ENCODE measurements around the gene SYNPO2L.
"Not testable (repeated sequence)": the region's sequence is repeated elsewhere in the genome, so short reads cannot be mapped to it uniquely, and the experiment has no call there.

Gene SYNPO2L

DNA sequence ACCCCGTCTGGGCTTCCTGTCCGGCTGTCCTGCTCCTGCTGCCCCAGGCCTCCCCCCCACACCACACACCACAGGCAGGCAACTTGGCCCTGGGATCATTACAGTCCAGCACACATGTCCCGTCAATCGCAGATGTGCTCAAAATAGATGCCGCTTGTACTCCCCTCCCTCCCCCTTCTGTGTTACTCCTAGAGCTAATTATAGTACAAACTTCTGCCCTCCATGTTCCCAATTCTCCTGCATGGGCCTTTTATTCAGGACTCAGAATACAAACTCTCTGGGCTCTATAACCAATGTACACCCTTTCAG, at the start of gene SYNPO2L:
Gene SYNPO2L, minus strand, starts transcription at position 40 of the 309 bp plus-strand sequence. CDS start 107 bp downstream, outside the sequence.
- no peak for DNase-seq (ENCODE audit: low spot score)

GRCh38 chr10:73703924-73704323, 48.1 kb upstream of the SYNPO2L start:
- not testable (repeated sequence) for DNase-seq (ENCODE audit: low spot score)

- not testable (repeated sequence) for DNase-seq (ENCODE audit: low spot score)
These were observed 43.0 kb upstream of the SYNPO2L start for GRCh38 chr10:73698819-73699218.

DNA sequence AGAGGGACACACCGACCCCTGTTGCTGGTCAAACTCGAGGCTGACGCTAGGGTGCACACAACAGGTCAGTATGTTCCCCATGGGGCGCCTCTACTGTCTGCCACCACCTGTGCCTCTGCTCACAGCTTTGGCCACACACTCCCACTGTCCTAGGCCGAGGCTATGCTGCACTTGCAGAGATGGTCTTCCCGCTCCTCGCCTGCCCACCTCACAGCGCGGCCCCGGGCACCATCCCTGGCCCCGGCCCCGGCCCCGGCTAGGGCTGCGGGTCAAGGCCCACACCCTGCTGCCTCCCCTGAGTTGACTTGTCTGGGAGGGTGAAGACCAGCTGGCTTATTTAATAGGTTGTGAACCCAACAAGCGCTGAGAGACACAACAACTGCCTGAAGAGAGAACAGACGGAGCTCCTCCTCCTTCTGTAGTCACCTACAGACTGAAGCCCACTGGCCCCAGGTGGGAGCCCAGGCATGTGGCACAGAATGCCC, 41.9 kb upstream of the SYNPO2L start, which contains the start of gene AGAP5:
Gene AGAP5, minus strand, starts transcription at position 435 of the 485 bp plus-strand sequence. Its CDS starts 354 bp downstream, at position 81.
- DNase-seq (ENCODE audit: low spot score): not testable (repeated sequence)

DNA sequence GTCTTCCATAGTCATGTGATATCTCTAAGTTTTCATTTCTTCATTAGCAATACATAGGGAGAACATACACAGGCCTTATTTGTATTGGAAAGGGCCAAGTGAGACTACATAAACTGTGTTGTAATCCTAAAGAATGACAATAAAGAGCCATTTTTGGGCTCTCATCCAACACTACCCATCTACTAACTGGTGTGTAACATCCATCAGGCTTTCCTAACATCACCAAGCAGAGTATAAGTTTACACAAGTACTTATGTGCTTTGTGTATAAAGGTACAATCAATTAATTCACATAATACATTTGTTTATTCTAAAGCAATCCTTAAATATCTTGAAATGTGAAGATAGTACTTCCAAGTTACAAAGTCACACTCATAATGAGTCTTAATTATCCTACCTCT, 39.5 kb upstream of the SYNPO2L start:
- DNase-seq (ENCODE audit: low spot score): not testable (repeated sequence)

GRCh38 chr10:73690755-73691154, 34.9 kb upstream of the SYNPO2L start:
- not testable (repeated sequence) for DNase-seq (ENCODE audit: low spot score)

DNA sequence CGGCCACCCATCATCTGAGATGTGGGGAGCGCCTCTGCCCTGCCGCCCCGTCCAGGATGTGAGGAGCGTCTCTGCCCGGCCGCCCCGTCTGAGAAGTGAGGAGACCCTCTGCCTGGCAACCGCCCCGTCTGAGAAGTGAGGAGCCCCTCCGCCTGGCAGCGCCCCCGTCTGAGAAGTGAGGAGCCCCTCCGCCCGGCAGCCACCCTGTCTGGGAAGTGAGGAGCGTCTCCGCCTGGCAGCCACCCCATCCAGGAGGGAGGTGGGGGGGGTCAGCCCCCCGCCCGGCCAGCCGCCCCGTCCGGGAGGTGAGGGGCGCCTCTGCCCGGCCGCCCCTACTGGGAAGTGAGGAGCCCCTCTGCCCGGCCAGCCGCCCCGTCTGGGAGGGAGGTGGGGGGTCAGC, 33.8 kb upstream of the SYNPO2L start:
- DNase-seq (ENCODE audit: low spot score): not testable (repeated sequence)

- not testable (repeated sequence) for DNase-seq (ENCODE audit: low spot score)
These were observed 31.8 kb upstream of the SYNPO2L start for GRCh38 chr10:73687641-73688040.

DNA sequence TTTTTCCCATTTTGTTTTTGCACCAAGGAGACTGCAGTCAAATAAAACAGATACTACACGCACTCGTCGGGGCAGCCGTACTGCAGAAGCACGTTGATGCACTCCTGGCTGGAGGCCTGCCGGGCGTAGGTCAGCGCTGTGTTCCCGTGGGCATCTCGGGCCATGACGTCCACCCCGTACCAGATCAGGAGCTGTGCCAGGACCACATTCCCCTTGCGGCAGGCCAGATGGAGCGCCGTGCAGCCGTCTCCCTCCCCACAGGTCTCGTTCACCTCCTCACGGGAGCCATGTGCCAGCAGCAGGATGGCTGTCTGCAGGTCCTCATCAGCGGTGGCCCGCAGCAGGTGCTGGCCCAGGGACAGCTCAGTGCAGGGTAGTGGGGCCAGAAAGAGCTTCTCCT, 18.7 kb upstream of the SYNPO2L start:
- not testable (repeated sequence) for DNase-seq (ENCODE audit: low spot score)

DNA sequence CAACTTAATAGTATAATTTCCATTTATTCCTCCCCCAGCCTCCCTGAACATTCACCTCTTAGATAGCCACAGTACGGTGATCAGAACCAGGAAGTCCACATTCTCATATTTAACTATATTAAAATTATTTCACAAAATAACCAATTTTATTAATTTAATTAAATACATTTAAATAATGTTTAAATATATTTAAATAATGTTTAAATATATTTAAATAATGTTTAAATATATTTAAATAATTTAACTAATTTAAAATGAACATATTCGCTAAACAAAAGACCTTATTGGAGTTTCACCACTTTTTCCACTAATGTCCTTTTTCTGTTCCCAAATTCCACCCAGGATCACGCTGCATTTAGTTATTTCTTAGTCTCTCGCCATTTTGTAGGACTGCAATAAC, 12.5 kb upstream of the SYNPO2L start:
- DNase-seq (ENCODE audit: low spot score): not testable (repeated sequence)

GRCh38 chr10:73666153-73666809, 10.5 kb upstream of the SYNPO2L start:
- not testable (repeated sequence) for DNase-seq (ENCODE audit: low spot score)

- DNase-seq (ENCODE audit: low spot score): not testable (repeated sequence)
These were observed 9.8 kb upstream of the SYNPO2L start for GRCh38 chr10:73665581-73665980.

GRCh38 chr10:73664156-73665040, 8.6 kb upstream of the SYNPO2L start:
- DNase-seq (ENCODE audit: low spot score): not testable (repeated sequence)

GRCh38 chr10:73663621-73664020, 7.8 kb upstream of the SYNPO2L start:
- DNase-seq (ENCODE audit: low spot score): not testable (repeated sequence)

DNA sequence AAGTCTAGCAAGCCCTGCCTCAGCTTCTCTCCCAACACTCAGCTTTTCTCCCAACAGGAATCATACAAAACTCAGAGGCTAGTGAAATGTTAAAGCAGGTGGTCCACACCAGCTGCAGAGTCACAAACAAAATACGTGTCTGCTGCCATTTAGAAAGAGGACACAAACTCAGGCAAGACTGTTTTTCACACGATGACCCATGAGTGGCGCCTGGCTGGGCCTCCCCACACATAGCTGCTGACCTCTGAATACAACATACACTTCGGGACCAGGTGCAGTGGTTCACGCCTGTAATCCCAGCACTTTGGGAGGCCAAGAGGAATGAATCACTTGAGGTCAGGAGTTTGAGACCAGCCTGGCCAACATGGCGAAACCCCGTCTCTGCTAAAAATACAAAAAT, 6.9 kb upstream of the SYNPO2L start:
- DNase-seq (ENCODE audit: low spot score): not testable (repeated sequence)

DNA sequence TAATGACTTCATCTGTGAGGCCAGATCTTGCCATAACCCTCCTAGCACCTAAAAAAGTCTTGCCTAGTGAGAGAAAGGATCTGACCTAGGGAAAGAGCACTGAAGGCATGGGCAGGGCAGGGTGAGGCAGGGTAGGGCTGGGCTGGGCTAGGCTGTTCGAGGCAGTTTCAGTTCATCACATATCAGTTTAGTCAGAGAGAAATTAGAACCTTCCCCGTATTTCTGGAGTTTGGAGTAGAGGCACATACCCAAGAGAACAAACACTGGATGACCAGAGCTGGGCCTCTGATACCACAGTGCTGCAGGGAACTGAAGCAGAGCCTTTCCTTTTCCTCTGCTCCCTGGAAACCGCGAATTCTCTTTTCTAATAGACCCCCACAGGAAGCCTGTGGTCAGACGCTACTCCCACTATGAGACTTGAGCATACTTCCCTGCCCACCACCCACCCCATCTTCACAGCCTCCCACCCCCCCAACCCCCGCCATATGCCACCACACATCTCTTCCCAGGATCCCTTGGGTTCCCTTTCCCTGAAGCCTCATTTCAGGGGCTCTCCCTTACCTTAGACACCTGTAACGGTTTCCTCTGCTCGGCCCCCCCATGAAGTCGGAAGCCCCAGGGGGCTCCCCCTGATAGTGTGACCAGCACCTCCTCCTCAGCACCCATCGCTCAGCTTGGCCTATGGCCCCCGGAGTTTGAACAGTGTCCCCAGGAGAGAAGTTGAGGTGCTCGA, 406 bp downstream of the SYNPO2L start:
- DNase-seq (ENCODE audit: low spot score): no peak

- DNase-seq (ENCODE audit: low spot score): no peak
These were observed 2.1 kb downstream of the SYNPO2L start for GRCh38 chr10:73653701-73654100.

DNA sequence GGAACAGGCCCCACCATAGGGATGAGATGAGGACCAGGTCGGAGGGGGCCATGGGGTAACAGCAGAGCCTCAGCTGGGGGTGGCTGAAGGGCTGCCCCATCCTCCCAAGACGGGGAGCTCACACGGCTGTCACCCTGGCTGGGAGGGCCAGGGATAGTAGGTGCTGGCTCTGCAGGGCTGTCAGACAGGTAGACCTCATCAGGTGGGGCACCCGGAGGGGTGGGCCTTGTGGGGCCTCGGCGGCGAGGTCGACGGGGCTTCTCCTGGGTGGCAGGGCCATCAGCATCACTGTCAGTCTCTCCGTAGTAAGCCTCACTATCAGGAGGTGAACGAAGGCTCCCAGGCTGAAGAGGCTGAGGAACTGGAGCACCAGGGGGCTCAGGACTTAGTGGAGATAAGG, 2.6 kb downstream of the SYNPO2L start:
- no peak for DNase-seq (ENCODE audit: low spot score)

- DNase-seq (ENCODE audit: low spot score): no peak
These were observed 5.1 kb downstream of the SYNPO2L start for GRCh38 chr10:73650537-73651331.

DNA sequence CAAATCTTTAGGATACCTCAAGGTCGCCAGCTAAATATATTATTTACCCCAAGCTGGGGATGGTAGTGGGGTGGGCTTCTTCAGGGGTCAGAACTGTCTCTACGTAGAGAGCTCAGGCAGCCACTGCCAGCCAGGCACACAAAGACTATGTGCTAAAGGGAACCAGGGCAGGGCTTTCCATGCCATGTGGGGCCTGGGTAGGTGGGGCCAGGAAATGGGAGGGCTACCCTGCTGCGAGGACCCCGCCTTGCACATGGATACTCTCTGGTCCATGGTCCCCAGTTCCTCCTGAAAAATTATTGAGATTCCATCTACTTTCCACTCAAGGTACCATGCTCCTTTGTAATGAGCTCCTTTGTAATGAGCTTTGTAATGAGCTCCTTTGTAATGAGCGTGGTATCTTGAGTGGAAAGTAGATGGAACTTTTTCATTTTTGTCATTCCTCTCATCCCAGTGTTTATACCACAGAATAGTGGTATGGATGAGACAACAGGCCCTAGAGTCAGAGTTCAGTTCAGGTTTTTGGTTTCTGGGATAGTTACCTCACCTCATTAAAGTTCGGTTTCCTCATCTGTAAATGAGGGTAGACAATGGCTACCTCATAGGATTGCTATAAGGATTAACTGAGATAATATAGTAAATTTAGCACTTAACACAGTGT, 5.8 kb downstream of the SYNPO2L start:
- no peak for DNase-seq (ENCODE audit: low spot score)
